ENCODE measurements around the gene PTPRD. TPM values are rescaled to one million over a fixed set of nuclear protein-coding genes. Genes with fewer than 3 reads are reported as not detected.

PTPRD gene
- total RNA-seq, 1 experiment from 2014 or later, result not detected

GRCh38 chr9:9257999-9258498 is 1354.8 kb downstream of the PTPRD start:
- Histone ChIP-seq H3K4me1 (ENCODE audit: insufficient read depth, low read length, poor library complexity, severe bottlenecking) (no peaks in the 10 kb centered on the region), H3K36me3 (ENCODE audit: insufficient read depth, low read length, poor library complexity, severe bottlenecking) (no peaks in the 10 kb centered on the region), H3K9me3 (ENCODE audit: low read depth, low read length, poor library complexity, severe bottlenecking) (peaks cover 3% of the 10 kb centered on the region), H3K27ac (ENCODE audit: low read depth, low read length, poor library complexity, severe bottlenecking) (no peak overlapping the region), H3K27me3 (replicated peaks; ENCODE audit: insufficient read depth, low read depth, low read length, poor library complexity) (no peaks in the 10 kb centered on the region), H3K4me3 (ENCODE audit: low read depth, low read length, poor library complexity, severe bottlenecking) (no peak overlapping the region)
- POLR2A ChIA-PET (ENCODE audit: low non-redundant PET), result no interaction called here
- CTCF ChIA-PET, result no interaction called here
- TF ChIP-seq CTCF (conservative IDR thresholded peaks at IDR 0.05; ENCODE audit: low read depth, low read length) (no peak), EZH2 (IDR thresholded peaks at IDR 0.05; ENCODE audit: borderline replicate concordance, low read depth, low read length, poor library complexity, severe bottlenecking) (no peak)
- BruUV-seq (replicated peaks), result no TSS peak
- no peak for DNase-seq (ENCODE audit: low spot score)
- intact Hi-C loops (cut with micrococcal nuclease; ENCODE audit: unreplicated experiment), result no loop called here

- Histone ChIP-seq H3K36me3 (ENCODE audit: insufficient read depth, low read length, poor library complexity, severe bottlenecking) (no peaks in the 10 kb centered on the region), H3K27me3 (replicated peaks; ENCODE audit: insufficient read depth, low read depth, low read length, poor library complexity) (no peaks in the 10 kb centered on the region), H3K4me1 (ENCODE audit: insufficient read depth, low read length, poor library complexity, severe bottlenecking) (no peaks in the 10 kb centered on the region), H3K9me3 (ENCODE audit: low read depth, low read length, poor library complexity, severe bottlenecking) (no peaks in the 10 kb centered on the region), H3K4me3 (ENCODE audit: low read depth, low read length, poor library complexity, severe bottlenecking) (no peak overlapping the region), H3K27ac (ENCODE audit: low read depth, low read length, poor library complexity, severe bottlenecking) (no peak overlapping the region)
- TF ChIP-seq EZH2 (IDR thresholded peaks at IDR 0.05; ENCODE audit: borderline replicate concordance, low read depth, low read length, poor library complexity, severe bottlenecking), result no peak
- no peak for TF ChIP-seq CTCF (conservative IDR thresholded peaks at IDR 0.05; ENCODE audit: low read depth, low read length)
- ChIA-PET CTCF (no interaction called here), POLR2A (ENCODE audit: low non-redundant PET) (no interaction called here)
- DNase-seq (ENCODE audit: low spot score), result no peak
- intact Hi-C loops (cut with micrococcal nuclease; ENCODE audit: unreplicated experiment), result no loop called here
- no TSS peak for BruUV-seq (replicated peaks)
Observed at GRCh38 chr9:9246726-9247125, 1366.1 kb downstream of the PTPRD start.

GRCh38 chr9:9231946-9232345 is 1380.9 kb downstream of the PTPRD start:
- Histone ChIP-seq H3K9me3 (ENCODE audit: low read depth, low read length, poor library complexity, severe bottlenecking) (no peaks in the 10 kb centered on the region), H3K4me3 (ENCODE audit: low read depth, low read length, poor library complexity, severe bottlenecking) (no peak overlapping the region), H3K4me1 (ENCODE audit: insufficient read depth, low read length, poor library complexity, severe bottlenecking) (no peaks in the 10 kb centered on the region), H3K27me3 (replicated peaks; ENCODE audit: insufficient read depth, low read depth, low read length, poor library complexity) (no peaks in the 10 kb centered on the region), H3K36me3 (ENCODE audit: insufficient read depth, low read length, poor library complexity, severe bottlenecking) (no peaks in the 10 kb centered on the region), H3K27ac (ENCODE audit: low read depth, low read length, poor library complexity, severe bottlenecking) (no peak overlapping the region)
- TF ChIP-seq CTCF (conservative IDR thresholded peaks at IDR 0.05; ENCODE audit: low read depth, low read length), result no peak
- TF ChIP-seq EZH2 (IDR thresholded peaks at IDR 0.05; ENCODE audit: borderline replicate concordance, low read depth, low read length, poor library complexity, severe bottlenecking), result no peak
- POLR2A ChIA-PET (ENCODE audit: low non-redundant PET), result no interaction called here
- no TSS peak for BruUV-seq (replicated peaks)
- CTCF ChIA-PET, result no interaction called here
- no peak for DNase-seq (ENCODE audit: low spot score)
- intact Hi-C loops (cut with micrococcal nuclease; ENCODE audit: unreplicated experiment), result no loop called here
